ENCODE results near the gene KLHL29.

Gene KLHL29

DNA sequence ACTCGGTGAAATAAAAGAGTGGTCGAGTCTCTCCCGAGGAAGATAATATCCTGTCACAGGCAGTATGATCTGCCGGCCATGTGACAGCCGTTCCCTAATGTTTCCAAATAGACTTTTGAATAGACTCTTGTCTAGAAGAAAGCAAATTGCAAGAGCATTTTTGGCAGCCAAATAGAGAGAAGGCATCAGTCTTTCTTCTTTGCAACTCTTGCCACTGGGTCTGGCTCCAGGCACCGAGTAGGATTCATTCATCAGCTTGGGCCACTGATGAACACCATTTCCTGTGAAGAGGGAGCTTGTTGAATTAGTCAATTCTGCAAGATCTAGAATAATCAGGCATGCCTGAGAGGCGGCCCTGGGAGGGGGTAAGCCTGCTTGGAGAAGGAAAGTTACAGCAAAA, 165.6 kb downstream of the KLHL29 start:
- no peak for DNase-seq (ENCODE audit: low read depth in 2 of 2)

DNA sequence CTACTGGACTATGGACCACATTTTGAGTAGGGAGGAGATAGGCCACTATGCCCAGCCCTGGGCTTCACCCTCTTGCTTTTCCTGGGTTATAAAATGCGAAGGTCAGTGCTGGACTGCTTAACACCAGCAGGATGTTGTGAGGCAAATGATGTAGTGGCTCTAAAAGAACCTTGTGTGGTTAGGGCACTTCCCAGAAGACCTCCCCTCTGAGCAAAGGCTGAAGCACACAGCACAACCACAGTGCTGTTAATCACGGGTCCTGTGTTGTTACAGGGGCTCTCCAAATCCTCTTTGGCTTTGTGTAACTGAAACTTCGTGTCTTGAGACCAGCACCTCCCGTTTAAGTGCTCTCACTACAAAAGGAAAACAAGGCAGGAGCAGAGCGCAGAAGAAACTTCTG, 166.9 kb downstream of the KLHL29 start:
- DNase-seq (ENCODE audit: low read depth in 2 of 2), result no peak

DNA sequence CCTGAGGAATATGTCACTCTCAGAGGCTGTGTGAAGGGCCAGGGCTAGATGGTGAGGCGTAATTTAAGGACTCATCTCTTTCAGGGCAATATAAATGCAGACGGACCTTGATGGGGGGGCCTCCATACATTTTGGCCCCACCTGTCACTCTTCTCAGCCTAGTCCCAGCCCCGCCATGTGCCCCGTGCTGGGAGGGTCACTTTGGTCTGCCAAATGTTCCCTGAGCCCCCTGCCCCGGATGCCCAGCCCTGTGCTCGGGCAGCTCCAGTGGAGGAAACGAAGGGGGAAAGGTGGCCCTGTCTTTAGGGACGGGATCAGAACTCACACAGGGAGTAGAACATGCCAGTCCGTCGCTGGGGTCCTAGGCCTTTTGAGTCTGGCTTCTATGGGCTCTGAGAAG, 168.6 kb downstream of the KLHL29 start:
- no peak for DNase-seq (ENCODE audit: low read depth in 2 of 2)

DNA sequence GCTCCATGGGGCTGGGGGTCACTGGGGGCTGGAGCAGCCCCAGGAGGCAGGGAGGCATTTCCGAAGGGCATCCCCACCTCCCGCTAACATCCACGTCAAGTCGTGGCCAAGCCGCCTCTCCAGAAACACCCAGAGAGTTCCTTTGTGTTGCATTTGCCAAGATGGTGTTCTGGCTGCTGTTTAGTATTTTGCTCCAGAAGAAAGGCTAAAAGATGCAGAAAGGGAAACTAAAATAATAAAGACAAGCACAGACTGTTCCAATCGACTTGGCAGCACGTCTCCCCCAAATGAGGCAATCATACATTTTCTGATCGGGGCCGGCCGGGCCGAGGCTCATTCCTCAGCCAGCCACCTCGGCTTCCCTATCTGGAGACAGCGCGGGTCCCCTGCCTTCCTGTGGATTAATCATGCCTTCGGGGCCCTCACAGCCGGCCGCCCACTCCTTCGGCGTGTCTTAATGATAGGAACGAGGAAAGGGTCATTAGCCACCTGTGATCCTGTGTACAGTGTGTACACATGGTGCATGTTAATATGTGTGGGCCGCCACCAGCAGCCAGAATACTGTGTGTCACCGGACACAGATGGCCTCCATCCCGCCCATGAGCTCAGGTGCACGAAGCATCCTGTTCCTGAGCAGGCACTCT, 169.2 kb downstream of the KLHL29 start:
- DNase-seq (ENCODE audit: low read depth in 2 of 2), result no peak

DNA sequence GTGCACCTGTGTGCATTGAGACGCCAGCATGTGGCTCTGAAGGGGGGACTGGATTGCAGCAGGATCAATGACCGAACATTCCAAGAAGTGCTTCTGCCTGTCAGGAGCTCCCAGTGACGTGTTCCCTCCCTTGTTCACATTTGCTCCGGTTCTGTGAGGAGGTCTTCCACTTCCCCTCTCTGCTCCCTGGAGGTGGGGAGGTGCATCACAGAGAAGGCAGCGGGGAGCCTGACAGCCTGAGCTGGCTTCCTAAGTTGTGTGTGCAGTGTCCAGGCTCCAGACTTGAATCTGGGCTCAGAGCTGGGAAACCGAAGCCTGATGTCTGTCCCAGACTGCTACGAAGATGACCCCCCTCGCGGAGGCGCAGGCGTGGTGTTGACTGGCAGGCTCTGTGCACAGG, 171.0 kb downstream of the KLHL29 start:
- no peak for DNase-seq (ENCODE audit: low read depth in 2 of 2)

DNA sequence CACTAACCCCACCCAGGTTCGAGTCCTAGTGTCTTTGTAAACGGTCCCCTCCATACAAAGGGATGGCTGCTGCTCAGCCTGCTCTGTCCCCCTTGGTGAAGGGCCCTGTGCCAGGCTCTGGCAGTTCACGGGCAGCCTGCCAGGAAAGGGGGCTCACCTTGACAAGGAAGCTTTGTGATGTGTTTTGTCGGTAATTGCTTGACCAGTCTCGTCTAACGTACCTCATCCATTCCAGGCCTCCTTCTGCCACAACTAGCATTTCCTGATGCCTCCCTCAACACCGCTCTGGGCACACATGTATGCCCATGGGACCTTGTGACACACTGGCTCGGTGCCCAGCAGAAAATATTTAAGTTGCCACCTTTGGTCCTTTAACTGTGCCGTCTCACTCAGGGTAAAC, 171.9 kb downstream of the KLHL29 start:
- no peak for DNase-seq (ENCODE audit: low read depth in 2 of 2)

DNA sequence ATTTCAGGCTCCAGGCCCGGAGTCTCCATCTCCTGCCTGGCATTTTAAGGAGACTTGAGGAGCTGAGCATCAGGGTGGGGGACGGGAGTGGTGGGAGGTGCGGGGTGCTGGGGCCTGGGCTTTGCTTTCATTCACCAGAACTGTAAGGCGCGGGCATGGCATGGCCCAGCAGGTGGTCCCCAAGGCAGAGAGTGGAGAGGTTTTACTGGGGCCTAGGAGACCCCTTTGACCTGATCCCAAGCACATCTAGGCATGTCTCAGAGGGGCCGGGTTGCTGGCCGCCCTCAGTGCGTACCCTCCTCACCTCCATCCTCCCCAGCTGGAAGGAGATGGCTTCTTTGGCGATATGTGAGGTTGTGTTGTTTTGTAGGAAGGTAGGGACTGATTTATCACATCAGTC, 172.5 kb downstream of the KLHL29 start:
- no peak for DNase-seq (ENCODE audit: low read depth in 2 of 2)

DNA sequence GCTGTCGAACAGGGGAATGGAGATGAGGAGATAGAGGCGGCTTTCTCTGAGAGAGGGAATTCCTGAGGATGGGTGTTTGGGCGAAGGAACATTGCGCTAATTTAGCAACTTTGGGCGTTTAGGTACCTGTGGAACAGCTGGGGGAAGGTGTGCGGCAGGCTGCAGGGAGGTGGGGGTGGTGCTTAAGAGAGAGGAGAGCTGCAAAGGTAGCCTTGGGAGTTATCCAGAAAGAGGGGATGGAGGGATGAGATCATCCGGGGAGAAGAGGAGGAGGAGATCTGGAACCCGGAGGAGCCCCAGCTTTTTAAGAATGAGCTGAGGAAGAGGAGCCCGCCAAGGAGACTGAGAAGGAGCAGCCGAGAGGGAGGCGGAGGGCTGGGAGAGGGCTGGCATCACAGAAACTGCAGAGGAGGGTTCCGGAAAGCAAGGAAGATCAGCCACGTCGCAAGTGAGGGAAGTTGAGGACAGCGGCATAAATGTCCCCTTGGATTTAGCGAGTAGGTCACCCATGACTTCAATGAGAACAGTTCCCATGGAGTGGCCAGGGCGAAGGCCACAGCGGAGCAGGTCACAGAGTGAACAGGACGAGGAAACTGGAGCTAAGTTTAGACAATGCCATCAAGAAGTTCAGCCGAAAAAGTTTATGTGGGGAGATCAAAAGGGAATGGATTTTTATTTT, 174.7 kb downstream of the KLHL29 start:
- DNase-seq (ENCODE audit: low read depth in 2 of 2), result no peak

DNA sequence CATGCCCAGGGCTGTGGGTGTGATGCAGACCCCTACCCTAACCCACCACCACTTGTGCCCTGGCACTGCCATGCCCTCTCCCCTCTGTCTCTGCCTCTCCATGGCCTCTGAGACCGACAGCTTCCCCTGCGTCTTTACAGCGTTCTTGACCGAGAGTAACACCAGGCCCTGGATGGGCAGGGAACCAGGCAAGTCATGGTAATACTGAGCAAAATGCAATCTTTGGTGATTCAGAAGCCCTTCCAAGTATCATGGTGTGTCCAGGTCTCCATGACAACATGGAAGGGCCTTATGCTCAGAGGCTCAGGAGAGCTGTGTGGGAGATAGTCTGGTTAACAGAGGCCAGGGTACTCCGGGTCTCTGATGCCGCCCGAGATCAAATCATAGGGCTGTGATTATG, 176.1 kb downstream of the KLHL29 start:
- DNase-seq (ENCODE audit: low read depth in 2 of 2), result no peak

DNA sequence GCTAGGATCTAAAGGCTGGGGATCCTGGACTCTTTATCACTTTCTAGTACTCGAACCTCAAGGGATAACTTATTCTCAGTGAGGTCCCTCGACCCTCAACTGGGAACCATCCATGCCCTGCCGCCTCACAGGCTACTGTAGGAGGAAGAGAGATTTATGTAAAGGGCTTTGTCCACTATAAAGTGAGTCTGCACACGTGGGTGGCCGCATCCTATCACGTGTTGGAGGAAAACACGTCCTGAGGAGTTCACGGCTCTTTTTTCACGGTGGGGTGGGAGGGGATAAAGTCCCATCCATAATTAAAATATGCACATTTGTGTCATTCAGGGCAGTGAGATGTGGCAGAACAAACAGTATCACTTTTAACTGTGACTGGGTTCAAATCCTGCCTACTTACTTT, 176.6 kb downstream of the KLHL29 start:
- DNase-seq (ENCODE audit: low read depth in 2 of 2), result no peak

DNA sequence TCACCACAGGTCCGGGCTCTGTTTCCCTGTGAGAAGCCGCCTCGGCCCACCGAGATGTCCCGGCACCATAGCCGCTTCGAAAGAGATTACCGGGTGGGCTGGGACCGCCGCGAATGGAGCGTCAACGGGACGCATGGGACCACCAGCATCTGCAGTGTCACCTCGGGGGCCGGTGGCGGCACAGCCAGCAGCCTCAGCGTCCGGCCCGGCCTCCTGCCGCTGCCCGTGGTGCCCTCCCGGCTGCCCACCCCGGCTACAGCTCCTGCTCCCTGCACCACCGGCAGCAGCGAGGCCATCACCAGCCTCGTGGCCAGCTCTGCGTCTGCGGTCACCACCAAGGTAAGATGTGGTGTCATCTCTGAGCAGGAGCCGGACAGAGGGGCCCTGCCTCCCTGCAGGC, 177.2 kb downstream of the KLHL29 start:
- no peak for DNase-seq (ENCODE audit: low read depth in 2 of 2)

DNA sequence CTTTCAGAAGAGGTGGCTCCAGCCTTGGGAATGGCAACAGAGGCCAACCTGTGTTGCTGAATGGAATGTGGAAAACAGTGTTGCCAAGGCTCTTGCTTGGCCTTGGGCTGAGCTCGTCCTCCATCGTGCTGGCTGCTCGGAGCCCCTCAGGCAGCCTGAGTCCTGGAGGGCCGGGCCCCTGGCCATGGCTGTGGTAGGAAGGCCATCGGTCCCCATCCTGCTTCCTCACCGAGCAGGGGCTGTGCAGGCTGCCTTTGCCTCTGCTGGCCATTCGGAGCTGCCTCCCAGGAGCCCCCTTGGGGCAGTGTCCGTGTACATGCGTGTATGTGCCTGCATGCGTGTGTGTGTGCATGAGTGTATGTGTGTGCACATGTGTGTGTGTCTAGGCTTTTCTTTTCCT, 178.2 kb downstream of the KLHL29 start:
- DNase-seq (ENCODE audit: low read depth in 2 of 2), result no peak

DNA sequence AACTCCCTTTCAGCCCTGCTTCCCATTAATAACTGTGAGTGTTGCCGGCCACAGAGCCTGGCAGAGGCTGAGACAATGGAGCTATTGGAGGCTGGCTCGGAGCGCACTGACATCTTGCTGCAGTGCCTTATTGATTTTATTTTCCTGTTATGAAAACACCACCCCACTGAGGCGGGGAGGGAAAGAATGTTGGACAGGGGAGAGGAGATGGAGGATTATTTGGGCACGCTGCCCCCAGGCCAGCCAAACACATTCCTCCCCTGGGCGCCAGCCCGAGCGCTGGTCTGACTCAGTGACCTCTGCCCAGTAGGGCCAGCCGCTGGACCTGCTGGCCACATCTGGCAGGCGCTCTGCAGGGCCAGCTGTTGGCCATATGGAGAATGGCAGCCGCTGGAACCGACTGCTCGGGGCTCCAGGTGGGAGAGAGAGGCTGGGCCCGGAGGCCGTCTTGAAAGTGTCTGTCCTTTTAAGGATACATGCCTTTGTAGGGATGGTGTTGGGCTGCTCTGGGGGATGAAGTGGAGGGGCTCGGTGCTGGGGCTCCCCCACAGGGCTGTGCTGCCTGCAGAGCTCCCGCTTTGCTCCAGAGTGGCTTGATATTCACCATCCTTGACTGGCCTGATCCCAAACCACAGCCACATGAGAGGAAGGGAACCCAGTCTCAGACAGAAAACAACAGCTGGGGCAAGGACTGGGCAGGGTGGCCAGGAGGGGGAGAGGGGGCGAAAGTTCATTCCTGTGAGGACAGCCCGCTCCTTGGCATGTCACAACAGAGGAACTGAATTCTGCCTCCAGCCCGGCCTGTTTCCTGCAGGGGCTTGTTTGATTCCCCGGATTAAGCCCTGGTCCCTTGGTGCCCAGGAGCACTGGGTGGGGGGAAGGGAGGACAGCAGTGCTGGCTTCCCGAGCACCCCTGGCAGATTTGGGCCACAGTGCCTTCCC, 179.0 kb downstream of the KLHL29 start:
- DNase-seq (ENCODE audit: low read depth in 2 of 2), result no peak

DNA sequence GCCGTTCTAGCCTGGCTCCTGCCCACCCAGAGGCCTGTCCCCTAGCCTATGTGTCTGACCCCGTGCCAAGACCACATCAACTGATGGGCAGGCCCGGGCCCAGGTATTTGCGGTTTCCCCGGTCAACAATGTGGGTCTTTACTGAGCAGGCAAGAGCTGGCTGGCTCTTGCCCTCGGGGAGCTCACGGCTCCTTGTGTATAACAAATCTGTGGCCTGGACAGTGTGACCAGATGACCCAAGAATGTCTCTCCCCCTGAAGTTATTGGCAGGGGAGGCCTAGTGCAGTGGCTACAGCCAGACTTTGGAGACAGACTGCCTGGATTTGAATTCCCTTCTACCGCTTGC, 179.6 kb downstream of the KLHL29 start:
- no peak for DNase-seq (ENCODE audit: low read depth in 2 of 2)

DNA sequence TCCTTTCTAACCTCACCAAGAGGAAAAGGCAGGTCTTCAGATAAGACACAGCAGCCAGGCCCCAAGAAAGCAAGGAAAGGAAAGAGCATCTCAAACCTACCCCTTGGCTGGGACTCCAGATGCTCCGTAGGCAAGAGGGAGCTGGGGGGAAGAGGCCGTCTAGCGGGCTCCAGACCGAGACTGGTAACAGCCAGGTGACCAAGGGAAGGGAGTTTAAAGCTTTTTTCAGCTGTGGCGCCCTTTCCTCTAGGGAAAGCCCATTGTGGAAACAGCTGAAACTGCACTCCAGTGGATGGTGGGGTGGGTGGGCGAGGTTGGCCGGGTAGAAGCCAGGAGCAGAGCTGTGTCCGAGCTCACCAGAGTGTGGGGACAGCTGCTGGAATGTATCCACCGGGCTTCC, 180.4 kb downstream of the KLHL29 start:
- no peak for DNase-seq (ENCODE audit: low read depth in 2 of 2)

DNA sequence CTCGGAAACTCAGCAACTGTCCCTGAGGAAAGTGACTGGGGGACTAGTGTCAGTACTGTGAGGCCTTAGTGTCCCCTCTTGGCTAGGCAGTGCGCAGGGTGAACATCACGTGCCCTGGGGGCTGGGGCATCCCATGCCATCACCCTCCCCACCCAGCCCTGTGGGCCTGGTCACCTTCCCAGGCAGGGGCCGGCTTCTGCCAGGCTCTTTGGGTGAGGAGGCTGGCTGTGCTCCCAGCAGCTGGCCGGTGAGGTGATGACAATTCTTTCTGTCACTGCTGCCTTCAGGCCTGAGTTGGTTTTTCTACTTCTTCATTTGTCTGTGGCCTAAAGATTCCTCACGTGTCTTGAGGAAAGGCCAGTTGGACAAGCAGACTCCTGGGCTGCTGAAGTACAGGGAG, 180.8 kb downstream of the KLHL29 start:
- no peak for DNase-seq (ENCODE audit: low read depth in 2 of 2)

DNA sequence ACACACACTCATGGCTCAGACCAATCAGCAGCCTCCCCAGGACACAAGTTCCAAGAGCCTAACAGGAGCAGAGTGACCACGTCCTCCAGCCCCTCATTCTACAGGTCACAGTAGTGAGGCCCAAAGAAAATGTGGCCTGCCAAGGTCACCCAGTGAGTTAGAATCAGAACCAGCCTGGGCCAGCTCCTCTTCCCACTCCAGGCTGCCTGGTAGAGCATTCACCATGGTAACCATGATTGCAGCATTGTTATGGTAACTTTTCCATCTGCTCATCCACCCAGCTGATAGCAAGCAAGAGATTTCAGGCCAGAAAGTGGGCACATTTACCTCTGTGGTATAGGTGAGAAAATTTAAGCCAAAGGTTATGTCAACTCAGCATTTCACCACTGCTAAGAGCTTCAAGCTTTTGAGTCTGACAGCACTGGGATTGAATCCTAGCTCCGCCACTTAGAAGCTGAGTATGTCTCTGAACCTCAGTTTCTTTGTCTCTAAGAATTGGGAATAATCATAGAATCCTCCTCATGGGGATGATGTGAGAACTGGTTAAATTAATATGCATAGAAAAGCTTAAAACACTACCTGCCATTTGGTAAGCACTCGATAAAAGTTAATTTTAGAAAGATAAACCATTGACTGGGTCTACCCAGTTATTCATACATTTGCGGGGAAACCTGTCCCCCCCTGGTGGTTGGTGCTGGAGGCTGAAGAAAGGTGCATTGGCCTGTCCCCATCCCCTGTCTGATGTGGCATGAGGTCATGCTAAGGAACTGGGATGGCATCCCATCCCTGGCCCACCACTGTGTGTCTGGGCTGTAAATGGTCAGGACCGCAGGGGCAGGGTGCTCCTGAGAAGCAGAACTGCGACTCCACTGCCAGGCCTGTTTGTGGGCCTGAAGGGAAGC, 181.5 kb downstream of the KLHL29 start:
- DNase-seq (ENCODE audit: low read depth in 2 of 2), result peak; percentile 3 to 4

DNA sequence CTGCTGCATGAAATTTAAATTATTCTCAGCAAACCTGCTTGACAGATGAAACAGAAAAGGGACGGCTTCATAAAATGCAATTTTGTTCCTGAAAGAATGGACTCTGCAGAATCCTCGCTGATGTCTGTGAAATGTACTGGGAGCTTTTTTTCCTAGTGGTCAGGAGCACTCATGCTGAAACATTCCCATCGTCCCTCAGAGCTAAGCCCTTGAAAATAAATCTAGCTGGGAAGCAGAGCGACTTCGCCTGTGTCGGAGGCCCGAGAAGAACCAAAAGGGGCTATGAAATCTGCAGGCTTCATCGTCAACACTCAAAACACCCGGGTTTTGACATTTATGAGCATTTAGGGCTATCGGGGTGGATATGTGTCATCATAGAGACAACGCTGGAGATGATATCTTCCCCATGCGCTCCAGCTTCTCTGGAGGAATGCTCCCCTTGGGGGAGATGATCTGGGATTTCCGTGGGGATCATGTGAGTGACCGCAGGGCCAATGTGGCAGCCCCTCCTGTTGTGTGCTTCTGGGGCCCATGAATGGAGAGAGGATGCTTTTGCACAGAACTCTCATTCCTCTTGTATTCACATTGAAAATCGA, 182.3 kb downstream of the KLHL29 start:
- no peak for DNase-seq (ENCODE audit: low read depth in 2 of 2)

DNA sequence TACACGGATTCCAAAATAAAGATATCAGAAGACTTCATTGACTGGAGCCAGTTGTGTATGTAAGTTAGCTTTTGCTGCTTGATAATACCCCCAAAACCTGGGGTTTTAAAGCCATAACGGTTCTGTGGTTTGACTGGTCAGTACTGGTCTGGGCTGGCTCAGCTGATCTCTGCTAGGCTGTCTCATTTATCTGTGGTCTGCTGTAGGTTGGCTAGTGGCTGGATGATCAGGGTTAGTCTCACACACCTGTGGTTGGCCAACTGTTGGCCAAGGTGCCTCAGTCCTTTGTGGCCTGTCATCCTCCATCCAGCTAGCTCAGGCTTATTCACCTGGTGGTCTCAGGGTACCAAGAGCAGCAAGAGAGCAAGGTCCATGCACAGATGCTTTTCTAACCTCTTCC, 183.2 kb downstream of the KLHL29 start:
- no peak for DNase-seq (ENCODE audit: low read depth in 2 of 2)

DNA sequence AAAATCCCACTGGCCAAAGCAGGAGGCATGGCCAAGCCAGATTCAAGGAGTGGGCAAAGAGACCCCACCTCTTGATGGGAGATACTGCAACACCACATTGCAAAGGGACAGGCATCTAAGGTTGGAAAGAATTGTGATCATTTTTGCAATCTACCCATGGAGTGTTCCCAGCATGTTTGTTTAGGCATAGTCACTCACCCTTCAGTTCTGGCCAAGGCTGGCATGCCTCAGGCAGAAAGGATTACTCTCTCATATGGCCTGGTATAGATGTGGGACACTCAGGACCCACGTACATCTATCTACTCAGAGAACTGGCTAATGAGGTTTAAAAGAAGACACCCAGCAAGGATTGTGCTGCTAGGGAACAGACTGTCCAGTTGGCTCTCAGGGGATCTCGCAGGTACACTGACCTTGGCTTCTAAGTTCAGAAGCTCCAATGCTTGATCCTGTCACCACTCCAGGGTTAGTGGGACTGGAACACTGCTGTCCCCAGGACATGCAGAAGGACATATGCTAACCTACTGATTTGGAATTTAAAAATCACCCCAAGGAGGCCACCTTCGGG, 183.7 kb downstream of the KLHL29 start:
- no peak for DNase-seq (ENCODE audit: low read depth in 2 of 2)

DNA sequence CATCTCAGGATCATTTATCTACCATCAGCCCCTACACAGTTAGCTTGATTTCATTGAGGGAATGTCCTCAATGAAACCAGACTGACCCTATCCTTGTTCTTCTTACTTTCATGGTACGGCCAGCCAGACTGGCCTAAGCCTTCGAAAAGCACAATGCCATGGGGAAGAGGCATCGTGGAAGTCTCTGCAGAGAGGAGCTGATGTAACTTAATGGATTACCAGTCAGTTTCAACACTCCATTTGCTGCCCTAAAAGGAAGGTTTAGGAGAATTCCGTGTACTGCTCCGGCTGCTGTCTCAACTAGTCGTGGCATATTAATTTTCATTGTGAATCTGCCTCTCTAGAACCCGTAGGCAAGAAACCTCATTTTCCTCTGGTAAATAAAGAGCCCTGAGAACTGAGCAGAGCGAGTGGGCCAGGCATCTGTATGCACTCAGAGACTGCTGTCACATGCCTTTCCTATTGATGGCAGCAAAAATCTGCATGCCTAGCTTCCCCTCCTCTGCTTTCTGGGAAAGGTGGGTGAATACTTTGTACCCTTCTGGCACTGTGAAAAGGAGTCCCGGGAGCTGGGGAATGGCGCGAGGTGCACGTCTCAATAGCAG, 184.9 kb downstream of the KLHL29 start:
- DNase-seq (ENCODE audit: low read depth in 2 of 2), result no peak

All from stimulated activated CD8-positive, alpha-beta memory T cell treated with anti-CD3 and anti-CD28 coated beads, Interleukin-15, amount 100 ng/mL, for 48 hours (primary cell).